AG04449 (cell line): ENCODE data around the gene TMEM63A.

Experiments used
- CTCF ChIA-PET: fragments of 350-600 bp; formaldehyde crosslinking; extraction: SDS; loops from one replicate; lab custom pipeline; 2021; ENCODE audit warnings: antibody characterized with exemption; lab: Yijun Ruan, JAX
- POLR2A ChIA-PET: fragments of 400-600, 350-600 bp; formaldehyde crosslinking; extraction: SDS; loops from one replicate; lab custom pipeline; 2020; ENCODE audit warnings: antibody characterized with exemption, inconsistent platforms; lab: Yijun Ruan, JAX
- DNase-seq: peaks from one replicate; pipeline ENCODE4 v3.0.0-alpha.2; 2010; ENCODE audit warnings: low read depth, low spot score
- H3K4me3 ChIP-seq: 2 replicates; pipeline ENCODE4 v1.5.1; 2011; ENCODE audit warnings: low read depth, mild to moderate bottlenecking, control low read depth, low read length
- CTCF ChIP-seq: IDR thresholded peaks from one replicate; pipeline ENCODE4 v1.5.1; 2011; ENCODE audit warnings: mild to moderate bottlenecking, moderate library complexity, low read length, control low read depth, inconsistent platforms; ENCODE audit not compliant: insufficient read depth; ENCODE audit errors: missing control alignments

Gene TMEM63A

GRCh38 chr1:225911191-225912130, 29.3 kb upstream of the TMEM63A start:
- no peak for DNase-seq
- POLR2A ChIA-PET, result interaction anchor here (0.5 to 1.1 kb wide), 2 partner anchors 9 to 347 kb away, joined by 4 read pairs; no protein-coding TSS in a partner anchor

GRCh38 chr1:225909477-225909876, 27.3 kb upstream of the TMEM63A start:
- no peak for DNase-seq
- no peak overlapping the region for H3K4me3 ChIP-seq
- CTCF ChIA-PET, result interaction anchor here (1.6 to 14.9 kb wide), 6 partner anchors 10 to 437 kb away, joined by 6 to 190 read pairs (median 36); partner anchors contain the start of genes PYCR2, SRP9 and TMEM63A
- POLR2A ChIA-PET, result no interaction called here
- TF ChIP-seq CTCF, result no peak

More at GRCh38 chr1:225911191-225912130, 29.3 kb upstream of the TMEM63A start:
- CTCF ChIA-PET, result interaction anchor here (0.6 to 14.9 kb wide), 36 partner anchors 11 to 456 kb away, joined by 3 to 190 read pairs (median 5); partner anchors contain the start of genes EPHX1, LEFTY2, PYCR2 and SRP9
- peak; percentile 77 for TF ChIP-seq CTCF
- H3K4me3 ChIP-seq, result no peak overlapping the region; the same call in 1 of the 2 replicates

- DNase-seq, result no peak
- ChIA-PET CTCF (interaction anchor here (0.8 to 14.9 kb wide), 7 partner anchors 8 to 436 kb away, joined by 3 to 190 read pairs (median 6); partner anchors contain the start of genes PYCR2 and TMEM63A), POLR2A (no interaction called here)
- no peak overlapping the region for H3K4me3 ChIP-seq
- no peak for TF ChIP-seq CTCF
These were observed 26.6 kb upstream of the TMEM63A start for GRCh38 chr1:225908773-225909172.

- DNase-seq, result no peak
- ChIA-PET POLR2A (no interaction called here), CTCF (interaction anchor here (0.8 to 14.9 kb wide), 6 partner anchors 8 to 435 kb away, joined by 3 to 190 read pairs (median 3); no protein-coding TSS in a partner anchor)
- H3K4me3 ChIP-seq, result no peak overlapping the region
- TF ChIP-seq CTCF, result no peak
These were observed 25.9 kb upstream of the TMEM63A start for GRCh38 chr1:225908013-225908640.

- POLR2A ChIA-PET, result no interaction called here
These were observed 25.2 kb upstream of the TMEM63A start for GRCh38 chr1:225907341-225907740.

More at GRCh38 chr1:225907341-225907740, 25.2 kb upstream of the TMEM63A start:
- no peak overlapping the region for H3K4me3 ChIP-seq
- DNase-seq, result no peak
- CTCF ChIA-PET, result interaction anchor here (0.6 to 1.5 kb wide), 4 partner anchors 15 to 433 kb away, joined by 3 to 5 read pairs (median 3); no protein-coding TSS in a partner anchor
- no peak for TF ChIP-seq CTCF
